ENCODE data around the gene METAP2.
"Not testable (repeated sequence)": the region's sequence is repeated elsewhere in the genome, so short reads cannot be mapped to it uniquely, and the experiment has no call there.

GRCh38 chr12:95453881-95454280 lies 20.1 kb upstream of the METAP2 start:
- TF ChIP-seq CTCF, POLR2A (IDR thresholded peaks at IDR 0.05): not testable (repeated sequence)
